GM18508 (cell line): ENCODE data around the gene TRIP4.
"Not testable (repeated sequence)": the region's sequence is repeated elsewhere in the genome, so short reads cannot be mapped to it uniquely, and the experiment has no call there.

Source experiments
- ATAC-seq: cut with Tn5 transposase; IDR thresholded peaks from one replicate; pipeline ENCODE4 v1.9.1; 2021; ENCODE audit warnings: moderate number of reproducible peaks; ENCODE audit not compliant: insufficient read depth, unreplicated experiment

Gene TRIP4

GRCh38 chr15:64387562-64388168 lies at the start of gene TRIP4:
TSS of gene TRIP4 (plus strand) at chr15:64387836. CDS start at chr15:64387864, 28 bp downstream.
- ATAC-seq, result peak; percentile 89

- no peak for ATAC-seq
These were observed 47.3 kb upstream of the TRIP4 start for GRCh38 chr15:64340355-64340754.

GRCh38 chr15:64341961-64342360 lies 45.7 kb upstream of the TRIP4 start:
- ATAC-seq, result no peak

DNA sequence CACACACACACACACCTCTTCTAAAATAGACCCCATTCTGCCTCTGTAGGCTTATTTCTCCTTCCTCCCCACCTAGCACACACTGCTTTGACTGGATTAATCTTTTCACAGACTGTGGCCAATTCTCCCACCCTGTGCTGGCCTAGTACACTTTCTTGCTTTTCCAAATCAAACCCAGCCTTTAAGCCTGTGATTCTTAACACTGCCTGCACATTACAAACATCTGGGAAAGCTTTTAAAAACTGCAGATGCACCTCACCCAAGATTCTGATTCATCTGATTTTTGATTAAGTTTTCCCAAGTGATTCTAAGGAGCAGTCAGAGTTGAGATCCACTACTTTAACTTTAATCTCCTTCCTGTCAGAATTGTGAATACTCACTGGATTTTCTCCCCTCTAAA lies 44.4 kb upstream of the TRIP4 start:
- ATAC-seq, result no peak

- ATAC-seq, result no peak
These were observed 43.8 kb upstream of the TRIP4 start for GRCh38 chr15:64343841-64344240.

GRCh38 chr15:64344651-64345294 lies 42.9 kb upstream of the TRIP4 start:
- no peak for ATAC-seq

GRCh38 chr15:64346242-64346641 lies 41.4 kb upstream of the TRIP4 start:
- ATAC-seq, result not testable (repeated sequence)

DNA sequence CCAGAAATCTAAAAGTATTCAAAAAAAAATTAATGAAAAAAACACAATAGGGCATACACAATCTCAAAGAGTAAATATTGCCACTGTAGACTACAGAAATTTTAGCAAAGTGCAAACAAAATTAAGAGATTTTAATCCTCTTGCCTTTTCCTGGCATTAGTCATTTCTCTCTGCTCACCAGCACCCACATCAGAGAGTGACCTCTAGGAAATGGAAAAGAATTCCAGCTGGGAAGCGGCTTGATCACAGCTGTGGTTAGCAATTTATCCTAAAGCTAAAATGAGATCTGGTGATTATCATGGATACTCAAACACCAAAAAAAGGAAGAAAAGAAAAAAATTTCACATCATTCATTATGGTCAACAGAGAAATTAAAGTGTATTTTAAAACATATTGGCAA lies 39.2 kb upstream of the TRIP4 start:
- no peak for ATAC-seq

DNA sequence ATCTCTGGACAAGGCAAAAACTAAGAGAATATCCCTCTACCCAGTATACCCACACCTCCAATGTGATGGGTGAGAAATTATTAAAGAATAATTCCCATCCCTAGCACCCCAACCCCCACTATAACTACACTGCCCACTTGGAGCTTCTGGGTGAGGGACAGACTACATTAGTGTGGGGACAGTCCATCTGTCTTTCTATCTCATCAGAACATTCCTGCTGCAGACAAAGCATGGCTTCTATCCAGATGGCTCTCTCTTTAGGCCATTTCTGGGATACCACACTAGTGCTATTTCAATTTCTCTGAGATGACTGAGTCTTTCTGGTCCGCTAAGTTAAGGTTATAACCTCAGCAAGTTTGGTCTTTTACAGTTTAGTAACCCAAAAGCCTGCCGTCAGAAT lies 38.3 kb upstream of the TRIP4 start:
- no peak for ATAC-seq

DNA sequence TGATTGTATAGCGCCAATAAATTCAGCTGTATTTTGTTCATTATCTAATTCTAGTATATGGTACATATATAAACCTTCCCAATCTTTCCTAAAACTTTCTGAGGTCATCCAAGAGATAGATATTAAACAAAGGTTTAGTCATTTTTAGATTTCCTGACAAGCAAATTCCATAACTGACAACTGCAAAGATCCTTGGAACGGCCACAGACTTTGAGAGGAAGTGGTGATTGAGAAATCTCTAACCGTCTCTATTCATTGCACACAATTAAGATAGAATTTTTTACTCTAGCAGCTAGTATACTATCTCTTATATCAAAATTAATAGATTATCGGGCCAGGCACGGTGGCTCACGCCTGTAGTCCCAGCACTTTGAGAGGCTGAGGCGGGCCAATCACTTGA lies 36.4 kb upstream of the TRIP4 start:
- no peak for ATAC-seq

GRCh38 chr15:64354688-64355344 lies 32.8 kb upstream of the TRIP4 start:
- no peak for ATAC-seq

- ATAC-seq, result no peak
These were observed 32.2 kb upstream of the TRIP4 start for GRCh38 chr15:64355348-64355943.

- ATAC-seq, result peak; percentile 73
These were observed 31.5 kb upstream of the TRIP4 start, which contains the start of gene CSNK1G1 for GRCh38 chr15:64355944-64356709. TSS of gene CSNK1G1 (minus strand) at chr15:64356173. CDS start at chr15:64300499, 55,674 bp downstream.

DNA sequence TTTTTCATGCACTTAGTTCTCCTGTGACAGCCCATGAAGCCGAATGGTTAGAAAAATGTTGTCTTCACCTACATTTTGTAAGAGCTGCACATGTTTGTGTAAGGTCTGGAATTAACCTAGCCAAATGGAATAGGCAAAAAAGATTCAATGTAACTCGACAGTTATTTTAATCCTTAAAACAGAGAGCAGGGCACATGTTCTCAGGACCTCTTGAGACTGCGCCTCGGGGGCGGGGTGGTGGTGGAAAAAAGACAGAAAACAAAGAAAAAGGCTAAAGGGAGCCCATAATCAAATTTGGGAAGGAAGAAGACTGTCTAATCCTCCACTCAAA lies 31.0 kb upstream of the TRIP4 start:
- no peak for ATAC-seq

DNA sequence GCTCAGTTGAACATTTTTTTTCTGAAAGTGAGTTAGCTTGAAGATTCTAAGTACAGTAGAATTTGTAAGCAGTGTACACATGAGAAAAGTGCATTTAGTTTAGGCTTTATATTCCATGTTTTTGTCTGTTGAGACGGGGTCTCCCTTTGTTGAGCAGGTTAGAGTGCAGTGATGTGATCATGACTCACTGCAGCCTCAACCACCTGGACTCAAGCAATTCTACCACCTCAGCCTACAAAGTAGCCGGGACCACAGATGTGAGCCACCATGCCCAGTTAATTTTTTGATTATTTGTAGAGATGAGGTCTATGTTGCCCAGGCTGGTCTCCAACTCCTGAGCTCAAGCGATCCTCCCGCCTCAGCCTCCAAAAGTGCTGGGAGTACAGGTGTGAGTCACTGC lies 26.4 kb upstream of the TRIP4 start:
- no peak for ATAC-seq

GRCh38 chr15:64369078-64369607 lies 18.5 kb upstream of the TRIP4 start:
- no peak for ATAC-seq

GRCh38 chr15:64371383-64371782 lies 16.3 kb upstream of the TRIP4 start:
- not testable (repeated sequence) for ATAC-seq

DNA sequence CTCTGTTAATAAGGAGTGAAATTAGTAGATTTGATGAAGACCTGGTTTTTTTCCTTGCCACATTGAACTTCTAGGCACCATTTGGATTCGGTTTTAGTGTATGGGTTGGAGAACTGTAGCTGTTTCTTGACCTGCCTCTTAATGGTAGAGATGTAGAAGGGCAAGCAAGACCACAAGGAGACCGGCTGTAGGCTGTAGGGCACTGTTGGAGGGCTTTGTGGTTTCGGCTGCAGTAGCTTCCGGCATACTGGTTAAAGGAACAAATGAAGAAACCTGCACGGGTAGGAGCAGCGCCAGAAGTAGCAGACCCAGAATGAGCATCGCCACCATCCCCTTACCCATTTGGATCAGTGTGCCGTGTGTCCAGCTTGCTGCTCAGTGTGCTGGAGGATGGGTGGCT lies 14.3 kb upstream of the TRIP4 start:
- ATAC-seq, result no peak

DNA sequence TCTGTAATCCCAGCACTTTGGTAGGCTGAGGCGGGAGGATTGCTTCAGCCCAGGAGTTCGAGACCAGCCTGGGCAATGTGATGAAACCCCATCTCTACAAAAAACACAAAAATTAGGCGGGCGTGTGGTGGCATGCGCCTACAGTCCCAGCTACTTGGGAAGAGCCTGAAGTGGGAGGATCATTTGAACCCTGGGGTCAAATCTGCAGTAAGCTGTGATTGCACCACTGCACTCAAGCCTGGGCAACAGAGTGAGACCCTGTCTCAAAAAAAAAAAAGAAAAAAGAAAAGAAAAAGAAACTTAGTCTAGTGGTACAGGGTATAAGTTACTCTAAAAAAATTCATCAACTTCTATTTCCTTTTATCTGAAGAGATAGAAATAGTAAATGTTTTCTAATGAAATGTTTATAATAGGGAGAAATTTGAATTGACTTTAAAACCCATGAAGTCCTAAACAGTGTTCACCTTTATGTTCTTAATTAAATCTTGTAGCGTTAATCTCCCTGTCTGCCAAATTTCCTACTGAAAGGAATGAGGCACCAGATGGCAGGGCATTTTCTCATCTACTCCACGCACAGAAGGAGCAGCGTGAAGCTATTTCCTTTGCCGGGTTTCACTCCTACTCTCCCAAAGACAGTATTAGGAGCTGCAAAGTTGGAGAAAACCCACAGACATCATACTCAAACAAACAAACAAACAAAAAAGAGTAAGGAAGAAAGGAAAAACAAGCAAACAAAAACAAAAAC lies 8.2 kb upstream of the TRIP4 start:
- ATAC-seq, result no peak
